SK-N-SH treated with all-trans-retinoic acid at 6 μM for 48 hours (cell line): ENCODE measurements around the gene MRRF.

ENCODE experiments used
- ATAC-seq: fragments of 200-7000 bp; cut with Tn5 transposase; 3 replicates; pipeline ENCODE4 v1.9.1; 2020; ENCODE audit warnings: mild to moderate bottlenecking, moderate library complexity
- ARNTL ChIP-seq: fragments of 450-650 bp; formaldehyde crosslinking; IDR thresholded peaks from 2 replicates; pipeline ENCODE4 v1.5.0; 2020; ENCODE audit warnings: low read depth, mild to moderate bottlenecking, moderate library complexity, borderline replicate concordance
- BACH2 ChIP-seq: fragments of 250-450 bp; sonication (Bioruptor Pico); IDR thresholded peaks from 2 replicates; pipeline ENCODE4 v1.9.0; 2021; ENCODE audit warnings: mild to moderate bottlenecking, borderline replicate concordance
- CREB5 ChIP-seq: fragments of 250-450 bp; sonication (Bioruptor Pico); IDR thresholded peaks from 2 replicates; pipeline ENCODE4 v1.5.1; 2020; ENCODE audit warnings: low read depth, mild to moderate bottlenecking, moderate library complexity
- CSDC2 ChIP-seq: fragments of 250-450 bp; sonication (Bioruptor Pico); IDR thresholded peaks from 2 replicates; pipeline ENCODE4 v1.5.0; 2020; ENCODE audit warnings: mild to moderate bottlenecking, moderate library complexity
- CSRNP3 ChIP-seq: fragments of 250-450 bp; sonication (Bioruptor Pico); IDR thresholded peaks from 2 replicates; pipeline ENCODE4 v1.5.1; 2021; ENCODE audit warnings: mild to moderate bottlenecking, moderate library complexity
- ESRRG ChIP-seq: fragments of 250-450 bp; sonication (Bioruptor Pico); IDR thresholded peaks from 2 replicates; pipeline ENCODE4 v1.6.1; 2021; ENCODE audit warnings: mild to moderate bottlenecking
- GLIS3 ChIP-seq: fragments of 250-450 bp; sonication (Bioruptor Pico); IDR thresholded peaks from 2 replicates; pipeline ENCODE4 v1.5.0; 2020; ENCODE audit warnings: mild to moderate bottlenecking, moderate library complexity
- ISL1 ChIP-seq: fragments of 250-450 bp; sonication (Bioruptor Pico); IDR thresholded peaks from 2 replicates; pipeline ENCODE4 v2.1.2; 2022; ENCODE audit warnings: mild to moderate bottlenecking, moderate library complexity
- OSR1 ChIP-seq: fragments of 250-450 bp; sonication (Bioruptor Pico); IDR thresholded peaks from 2 replicates; pipeline ENCODE4 v1.8.0; 2022; ENCODE audit warnings: moderate library complexity, mild to moderate bottlenecking, inconsistent platforms
- PATZ1 ChIP-seq: fragments of 250-450 bp; sonication (Bioruptor Pico); IDR thresholded peaks from 2 replicates; pipeline ENCODE4 v1.8.0; 2020; ENCODE audit warnings: mild to moderate bottlenecking, moderate library complexity, borderline replicate concordance
- POU6F1 ChIP-seq: fragments of 250-450 bp; sonication (Bioruptor Pico); IDR thresholded peaks from 2 replicates; pipeline ENCODE4 v1.8.0; 2021; ENCODE audit warnings: low read depth, mild to moderate bottlenecking, moderate library complexity, borderline replicate concordance
- PPARA ChIP-seq: fragments of 250-450 bp; sonication (Bioruptor Pico); IDR thresholded peaks from 2 replicates; pipeline ENCODE4 v1.5.0; 2020; ENCODE audit warnings: mild to moderate bottlenecking, borderline replicate concordance
- SNAI2 ChIP-seq: fragments of 250-450 bp; sonication (Bioruptor Pico); IDR thresholded peaks from 2 replicates; pipeline ENCODE4 v1.5.0; 2020; ENCODE audit warnings: mild to moderate bottlenecking, moderate library complexity
- TOX ChIP-seq: fragments of 250-450 bp; sonication (Bioruptor Pico); IDR thresholded peaks from 2 replicates; pipeline ENCODE4 v1.8.0; 2021; ENCODE audit warnings: mild to moderate bottlenecking, moderate library complexity, borderline replicate concordance
- TSHZ2 ChIP-seq: fragments of 250-450 bp; sonication (Bioruptor Pico); IDR thresholded peaks from 2 replicates; pipeline ENCODE4 v1.5.0; 2020; ENCODE audit warnings: mild to moderate bottlenecking, moderate library complexity
- ZC3H10 ChIP-seq: fragments of 250-450 bp; sonication (Bioruptor Pico); IDR thresholded peaks from 2 replicates; pipeline ENCODE4 v1.5.1; 2021; ENCODE audit warnings: mild to moderate bottlenecking, moderate library complexity
- ZFP3 ChIP-seq: fragments of 250-450 bp; sonication (Bioruptor Pico); IDR thresholded peaks from 2 replicates; pipeline ENCODE4 v1.5.0; 2020; ENCODE audit warnings: mild to moderate bottlenecking, moderate library complexity
- ZFP30 ChIP-seq: fragments of 450-650 bp; formaldehyde crosslinking; IDR thresholded peaks from 2 replicates; pipeline ENCODE4 v1.5.0; 2022; ENCODE audit warnings: mild to moderate bottlenecking, moderate library complexity
- ZNF565 ChIP-seq: fragments of 450-650 bp; formaldehyde crosslinking; conservative IDR thresholded peaks from 2 replicates; pipeline ENCODE4 v1.5.0; 2020; ENCODE audit warnings: low read depth, mild to moderate bottlenecking, moderate library complexity
- ZNF70 ChIP-seq: fragments of 450-650 bp; formaldehyde crosslinking; IDR thresholded peaks from 2 replicates; pipeline ENCODE4 v1.5.0; 2020; ENCODE audit warnings: mild to moderate bottlenecking, moderate library complexity
- ZNF8 ChIP-seq: fragments of 450-650 bp; formaldehyde crosslinking; IDR thresholded peaks from 2 replicates; pipeline ENCODE4 v1.5.0; 2020; ENCODE audit warnings: mild to moderate bottlenecking, moderate library complexity

Gene MRRF

GRCh38 chr9:122222791-122223190 lies 41.9 kb upstream of the MRRF start:
- TF ChIP-seq ZFP30 (CRISPR knock-in tag) (no peak), TSHZ2 (CRISPR knock-in tag) (no peak), ISL1 (CRISPR knock-in tag) (no peak), ARNTL (no peak), BACH2 (CRISPR knock-in tag) (no peak), CREB5 (CRISPR knock-in tag) (no peak), SNAI2 (CRISPR knock-in tag) (no peak), TOX (no peak), ESRRG (CRISPR knock-in tag) (no peak)
- ATAC-seq: no peak

GRCh38 chr9:122223435-122223834 lies 41.2 kb upstream of the MRRF start:
- TF ChIP-seq ZNF70 (CRISPR knock-in tag) (no peak), ARNTL (no peak), ZNF565 (no peak), ZC3H10 (CRISPR knock-in tag) (no peak), CREB5 (CRISPR knock-in tag) (no peak), TOX (no peak), PPARA (CRISPR knock-in tag) (no peak), GLIS3 (no peak), PATZ1 (CRISPR knock-in tag) (no peak), CSRNP3 (CRISPR knock-in tag) (no peak), ZFP3 (CRISPR knock-in tag) (no peak), OSR1 (no peak), ESRRG (CRISPR knock-in tag) (no peak), POU6F1 (no peak), ZFP30 (CRISPR knock-in tag) (no peak), BACH2 (CRISPR knock-in tag) (no peak), ISL1 (CRISPR knock-in tag) (no peak), SNAI2 (CRISPR knock-in tag) (no peak), CSDC2 (no peak), ZNF8 (CRISPR knock-in tag) (no peak)
- no peak for ATAC-seq
